DOHH2 (cell line): Measurements from ENCODE around the gene CADPS.

Experiments
- EZH2phosphoT487 ChIP-seq: fragments of 200-600 bp; sonication (generic); IDR thresholded peaks from 2 replicates; pipeline ENCODE4 v1.6.1; 2017; ENCODE audit warnings: borderline replicate concordance, mild to moderate bottlenecking, antibody characterized with exemption, low read length, moderate library complexity, mixed read lengths
- TF ChIP-seq, protein P1 (sequence below): fragments of 200-600 bp; sonication (generic); IDR thresholded peaks from one replicate; pipeline ENCODE4 v1.5.1; 2014; ENCODE audit warnings: antibody characterized with exemption, mild to moderate bottlenecking, low read depth, low read length; ENCODE audit not compliant: poor library complexity, severe bottlenecking

GRCh38 chr3:62378311-62378789 is 496.9 kb downstream of the CADPS start:
- TF ChIP-seq, protein P1, sequence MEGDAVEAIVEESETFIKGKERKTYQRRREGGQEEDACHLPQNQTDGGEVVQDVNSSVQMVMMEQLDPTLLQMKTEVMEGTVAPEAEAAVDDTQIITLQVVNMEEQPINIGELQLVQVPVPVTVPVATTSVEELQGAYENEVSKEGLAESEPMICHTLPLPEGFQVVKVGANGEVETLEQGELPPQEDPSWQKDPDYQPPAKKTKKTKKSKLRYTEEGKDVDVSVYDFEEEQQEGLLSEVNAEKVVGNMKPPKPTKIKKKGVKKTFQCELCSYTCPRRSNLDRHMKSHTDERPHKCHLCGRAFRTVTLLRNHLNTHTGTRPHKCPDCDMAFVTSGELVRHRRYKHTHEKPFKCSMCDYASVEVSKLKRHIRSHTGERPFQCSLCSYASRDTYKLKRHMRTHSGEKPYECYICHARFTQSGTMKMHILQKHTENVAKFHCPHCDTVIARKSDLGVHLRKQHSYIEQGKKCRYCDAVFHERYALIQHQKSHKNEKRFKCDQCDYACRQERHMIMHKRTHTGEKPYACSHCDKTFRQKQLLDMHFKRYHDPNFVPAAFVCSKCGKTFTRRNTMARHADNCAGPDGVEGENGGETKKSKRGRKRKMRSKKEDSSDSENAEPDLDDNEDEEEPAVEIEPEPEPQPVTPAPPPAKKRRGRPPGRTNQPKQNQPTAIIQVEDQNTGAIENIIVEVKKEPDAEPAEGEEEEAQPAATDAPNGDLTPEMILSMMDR = no peak
- no peak for TF ChIP-seq EZH2phosphoT487
